PC-3 (cell line): ENCODE results near the gene SMAD3. TPM values are rescaled to one million over a fixed set of nuclear protein-coding genes. Genes with fewer than 3 reads are reported as not detected.

Experiments used
- ATAC-seq: fragments of 200-7000 bp; cut with Tn5 transposase; 2 replicates; pipeline ENCODE4 v1.9.1; 2020; ENCODE audit warnings: mild to moderate bottlenecking, moderate library complexity
- BruUV-seq: library from RNA; stranded (reverse); fragments of 400-500 nt; replicated peaks from 2 replicates; lab custom pipeline; 2021; lab: Mats Ljungman, UMichigan
- CTCF ChIA-PET: fragments of 300-600 bp; sonication (Branson Sonifier 250); formaldehyde crosslinking; loops from one replicate; lab custom pipeline; 2022; ENCODE audit warnings: antibody characterized with exemption; lab: Charles Lee
- POLR2A ChIA-PET: fragments of 300-600 bp; sonication (Branson Sonifier 250); formaldehyde crosslinking; loops from one replicate; lab custom pipeline; 2022; ENCODE audit warnings: antibody characterized with exemption; ENCODE audit not compliant: unreplicated experiment; lab: Charles Lee
- DNase-seq: peaks from one replicate; pipeline ENCODE4 v3.0.0-alpha.2; 2015
- H2AFZ ChIP-seq: fragments of 300-600 bp; sonication (generic); 2 replicates; pipeline ENCODE4 v1.6.0; 2016; ENCODE audit warnings: antibody characterized with exemption, low read length
- H3F3A ChIP-seq: fragments of 300-600 bp; sonication (generic); one replicate; pipeline ENCODE4 v1.6.0; 2017; ENCODE audit warnings: antibody characterized with exemption, low read length, control low read depth, mild to moderate bottlenecking; ENCODE audit not compliant: unreplicated experiment
- H3K27ac ChIP-seq: fragments of 300-600 bp; sonication (generic); 2 replicates; pipeline ENCODE4 v1.5.1; 2016; ENCODE audit warnings: mild to moderate bottlenecking, low read length
- H3K27me3 ChIP-seq: fragments of 300-600 bp; sonication (generic); 2 replicates; pipeline ENCODE4 v1.6.1; 2016; ENCODE audit warnings: low read length, mixed read lengths
- H3K36me3 ChIP-seq: fragments of 300-600 bp; sonication (generic); 2 replicates; pipeline ENCODE4 v1.6.1; 2016; ENCODE audit warnings: low read depth, mixed run types, low read length, mixed read lengths
- H3K4me1 ChIP-seq: fragments of 300-600 bp; sonication (generic); 2 replicates; pipeline ENCODE4 v1.5.1; 2016; ENCODE audit warnings: low read length; ENCODE audit not compliant: insufficient read depth
- H3K4me2 ChIP-seq: fragments of 300-600 bp; sonication (generic); 2 replicates; pipeline ENCODE4 v1.6.0; 2016; ENCODE audit warnings: low read length
- H3K4me3 ChIP-seq: fragments of 300-600 bp; sonication (generic); 2 replicates; pipeline ENCODE4 v1.5.1; 2016; ENCODE audit warnings: mild to moderate bottlenecking, low read length, mixed read lengths
- H3K79me2 ChIP-seq: fragments of 300-600 bp; sonication (generic); 2 replicates; pipeline ENCODE4 v1.6.1; 2017; ENCODE audit warnings: low read length, mixed read lengths
- H3K9ac ChIP-seq: fragments of 300-600 bp; sonication (generic); 2 replicates; pipeline ENCODE4 v1.6.0; 2016; ENCODE audit warnings: mild to moderate bottlenecking, low read length
- H3K9me2 ChIP-seq: fragments of 300-600 bp; sonication (generic); replicated peaks from 2 replicates; pipeline ENCODE4 v1.6.1; 2016; ENCODE audit warnings: mixed run types, low read length, mixed read lengths
- H3K9me3 ChIP-seq: fragments of 300-600 bp; sonication (generic); 2 replicates; pipeline ENCODE4 v1.6.1; 2016; ENCODE audit warnings: low read length, mixed read lengths
- H4K20me1 ChIP-seq: fragments of 300-600 bp; sonication (generic); 2 replicates; pipeline ENCODE4 v1.6.1; 2016; ENCODE audit warnings: low read length, mixed read lengths
- EZH2 ChIP-seq: fragments of 300-600 bp; sonication (generic); IDR thresholded peaks from one replicate; pipeline ENCODE4 v1.6.1; 2017; ENCODE audit warnings: antibody characterized with exemption, mild to moderate bottlenecking, low read length; ENCODE audit not compliant: unreplicated experiment
- EZH2phosphoT487 ChIP-seq: fragments of 300-600 bp; sonication (generic); IDR thresholded peaks from 2 replicates; pipeline ENCODE4 v1.6.1; 2018; ENCODE audit warnings: mild to moderate bottlenecking, antibody characterized with exemption, low read length, borderline replicate concordance
- intact Hi-C: fragments of 100-400 bp; cut with micrococcal nuclease; formaldehyde crosslinking; loops from 2 replicates; pipeline ENCODE4 v1.9.0; 2023
- total RNA-seq: library from RNA; depleted of rRNA; stranded (reverse); fragments of >200 nt; gene quantifications from 2 replicates; pipeline ENCODE4 v1.2.3, GENCODE V29; 2014
- TF ChIP-seq, protein P1 (sequence below): fragments of 300-600 bp; sonication (generic); conservative IDR thresholded peaks from 2 replicates; pipeline ENCODE4 v1.5.1; 2017; ENCODE audit warnings: antibody characterized with exemption, low read depth, mild to moderate bottlenecking, low read length

The SMAD3 gene
- total RNA-seq, 1 experiment from 2014 or later = 75.6 TPM

DNA sequence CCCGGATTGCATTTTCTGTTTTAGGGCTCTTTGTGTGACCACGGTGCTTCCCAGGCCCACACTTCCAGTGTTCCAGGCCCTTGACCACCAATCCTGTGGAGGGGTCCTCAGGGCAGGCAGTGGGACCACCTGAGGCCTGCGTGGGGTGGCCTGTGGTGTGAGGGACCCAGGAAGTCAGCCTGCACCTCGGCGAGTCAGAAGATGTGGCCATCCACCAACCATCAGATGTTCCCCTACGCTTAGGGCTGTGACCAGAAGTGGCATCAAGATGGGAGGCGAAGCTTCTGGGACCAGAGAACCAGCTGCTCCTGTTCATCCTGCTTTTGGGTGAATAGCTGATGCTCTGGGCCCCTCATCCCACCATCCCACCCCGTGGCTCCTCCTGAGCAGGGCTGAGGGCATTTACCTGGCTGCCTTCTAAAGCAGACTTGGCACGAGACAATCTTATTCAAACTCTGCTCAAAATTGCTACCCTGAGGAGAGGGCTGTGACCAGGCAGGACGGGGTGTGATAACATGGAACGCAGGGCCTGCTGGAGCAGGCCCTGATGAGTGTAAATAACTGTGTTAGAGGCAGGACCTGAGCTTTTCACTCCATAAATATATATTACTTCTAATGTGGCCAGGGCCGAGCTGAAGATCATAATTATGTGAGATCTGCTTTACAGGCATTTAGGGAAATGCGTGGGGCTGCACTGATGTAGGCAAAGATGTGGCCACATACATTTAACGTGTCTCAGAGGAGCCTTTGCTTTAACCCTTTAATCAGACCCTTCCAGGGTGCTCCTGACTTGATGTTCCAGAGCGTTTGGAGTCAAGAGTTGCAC is 28.8 kb downstream of the SMAD3 start:
- POLR2A ChIA-PET = no interaction called here
- no peak overlapping the region for H2AFZ ChIP-seq

DNA sequence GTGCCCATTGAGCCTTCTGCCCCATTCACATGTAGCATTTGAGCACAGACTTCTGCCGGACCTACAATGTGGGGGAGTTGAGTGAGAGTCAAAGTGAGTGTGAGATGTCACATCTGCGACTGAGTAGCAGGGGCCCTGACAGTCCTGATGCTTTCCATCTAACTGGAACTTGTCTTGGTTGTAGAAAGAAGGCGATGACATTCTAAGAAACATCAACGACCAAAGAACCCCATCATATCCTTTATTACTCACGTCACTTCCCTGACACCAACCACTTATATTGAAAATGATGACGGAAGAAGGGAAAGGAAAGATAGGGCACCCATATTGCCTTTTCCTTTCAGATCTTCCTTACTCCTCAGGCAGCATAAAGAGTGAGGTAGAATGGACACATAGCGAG is 30.5 kb downstream of the SMAD3 start:
- Histone ChIP-seq H4K20me1 (0 out of 2 replicates have a peak, but pooled peaks cover 6% of the 10 kb centered on the region), H3K4me2 (no peak overlapping the region), H3K36me3 (peaks cover 59% of the 10 kb centered on the region), H3K27ac (no peak overlapping the region), H3K79me2 (peaks cover 99% of the 10 kb centered on the region), H3K4me1 (peaks cover 50% of the 10 kb centered on the region), H3K4me3 (no peak overlapping the region), H2AFZ (no peak overlapping the region), H3K9me3 (no peaks in the 10 kb centered on the region), H3K27me3 (no peaks in the 10 kb centered on the region), H3K9me2 (no peaks in the 10 kb centered on the region), H3F3A (peaks cover 1% of the 10 kb centered on the region), H3K9ac (no peak overlapping the region)
- BruUV-seq = no TSS peak
- ChIA-PET CTCF (no interaction called here), POLR2A (no interaction called here)
- ATAC-seq (no peak), DNase-seq (no peak)
- TF ChIP-seq EZH2 (no peak), EZH2phosphoT487 (no peak)
- TF ChIP-seq, protein P1, sequence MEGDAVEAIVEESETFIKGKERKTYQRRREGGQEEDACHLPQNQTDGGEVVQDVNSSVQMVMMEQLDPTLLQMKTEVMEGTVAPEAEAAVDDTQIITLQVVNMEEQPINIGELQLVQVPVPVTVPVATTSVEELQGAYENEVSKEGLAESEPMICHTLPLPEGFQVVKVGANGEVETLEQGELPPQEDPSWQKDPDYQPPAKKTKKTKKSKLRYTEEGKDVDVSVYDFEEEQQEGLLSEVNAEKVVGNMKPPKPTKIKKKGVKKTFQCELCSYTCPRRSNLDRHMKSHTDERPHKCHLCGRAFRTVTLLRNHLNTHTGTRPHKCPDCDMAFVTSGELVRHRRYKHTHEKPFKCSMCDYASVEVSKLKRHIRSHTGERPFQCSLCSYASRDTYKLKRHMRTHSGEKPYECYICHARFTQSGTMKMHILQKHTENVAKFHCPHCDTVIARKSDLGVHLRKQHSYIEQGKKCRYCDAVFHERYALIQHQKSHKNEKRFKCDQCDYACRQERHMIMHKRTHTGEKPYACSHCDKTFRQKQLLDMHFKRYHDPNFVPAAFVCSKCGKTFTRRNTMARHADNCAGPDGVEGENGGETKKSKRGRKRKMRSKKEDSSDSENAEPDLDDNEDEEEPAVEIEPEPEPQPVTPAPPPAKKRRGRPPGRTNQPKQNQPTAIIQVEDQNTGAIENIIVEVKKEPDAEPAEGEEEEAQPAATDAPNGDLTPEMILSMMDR = no peak
- intact Hi-C loops = no loop called here

More for the DNA sequence above, 28.8 kb downstream of the SMAD3 start:
- Histone ChIP-seq H3K9me3 (no peaks in the 10 kb centered on the region), H3K4me2 (no peak overlapping the region), H3K9me2 (no peaks in the 10 kb centered on the region), H3K36me3 (peaks cover 49% of the 10 kb centered on the region), H3K27ac (no peak overlapping the region), H3K27me3 (no peaks in the 10 kb centered on the region), H3K79me2 (peaks cover 100% of the 10 kb centered on the region), H3F3A (peaks cover 4% of the 10 kb centered on the region), H3K4me3 (no peak overlapping the region), H3K9ac (no peak overlapping the region), H4K20me1 (0 out of 2 replicates have a peak, but pooled peaks cover 6% of the 10 kb centered on the region), H3K4me1 (peaks cover 64% of the 10 kb centered on the region)
- DNase-seq (no peak), ATAC-seq (no peak)
- TF ChIP-seq EZH2 = no peak
- TF ChIP-seq EZH2phosphoT487 = no peak
- no TSS peak for BruUV-seq
- intact Hi-C loops = no loop called here
- CTCF ChIA-PET = no interaction called here

DNA sequence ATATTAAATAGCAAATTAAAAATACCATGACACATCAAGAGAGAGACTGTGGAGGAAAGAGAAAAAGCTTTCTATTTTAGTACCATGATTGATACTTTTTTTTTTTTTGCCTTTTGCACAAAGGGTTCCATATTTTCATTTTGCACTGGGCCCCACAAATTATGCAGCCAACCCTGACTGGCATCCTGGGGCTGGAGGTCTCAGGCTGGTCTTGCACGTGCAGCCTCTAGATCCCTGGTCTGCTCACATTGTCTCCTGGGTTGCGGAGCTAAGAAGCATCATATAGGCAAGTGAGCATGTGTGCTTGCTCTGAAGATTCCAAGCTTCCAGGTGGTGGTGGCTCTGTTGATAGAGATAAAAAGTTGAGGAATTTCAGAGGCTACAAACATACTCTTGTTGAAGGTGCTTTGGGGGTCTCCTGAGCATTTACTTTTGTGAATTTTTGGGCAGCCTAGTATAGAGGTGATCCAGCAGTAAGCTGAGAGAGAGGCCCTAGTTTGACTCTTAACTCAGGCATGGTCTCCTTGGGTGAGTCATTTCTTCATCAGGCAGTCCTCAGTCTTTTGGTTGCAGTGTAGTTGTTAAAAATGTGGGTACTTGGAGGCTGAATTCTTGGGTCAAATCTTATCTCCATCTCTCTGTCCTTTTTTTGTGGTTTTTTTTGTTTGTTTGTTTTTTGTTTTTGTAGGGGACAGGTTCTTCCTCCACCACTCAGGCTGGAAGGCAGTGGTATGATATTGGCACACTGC is 31.3 kb downstream of the SMAD3 start:
- Histone ChIP-seq H3K27ac (peak overlapping the region; percentile 18; the same call in 1 of the 2 replicates), H3K9me2 (no peaks in the 10 kb centered on the region), H2AFZ (no peak overlapping the region), H3K4me1 (peaks cover 50% of the 10 kb centered on the region), H3K4me3 (no peak overlapping the region), H4K20me1 (0 out of 2 replicates have a peak, but pooled peaks cover 6% of the 10 kb centered on the region), H3F3A (no peaks in the 10 kb centered on the region), H3K9me3 (no peaks in the 10 kb centered on the region), H3K9ac (no peak overlapping the region), H3K4me2 (0 out of 2 replicates have a peak overlapping the region, but pooled peaks have one; percentile 41), H3K36me3 (peaks cover 60% of the 10 kb centered on the region), H3K79me2 (peaks cover 99% of the 10 kb centered on the region), H3K27me3 (no peaks in the 10 kb centered on the region)
- DNase-seq = peak; percentile 39
- no TSS peak for BruUV-seq
- ATAC-seq = no peak
- ChIA-PET CTCF (no interaction called here), POLR2A (no interaction called here)
- intact Hi-C loops = no loop called here
- TF ChIP-seq EZH2 (no peak), EZH2phosphoT487 (no peak)
- TF ChIP-seq, protein P1 = no peak
